HL-60 (cell line): ENCODE data around the gene C5orf58.

Experiments used
- DNase-seq, 2 experiments: peaks; one replicate each; pipeline ENCODE4 v3.0.0-alpha.2; 2010 to 2020; ENCODE audit warnings: low read depth in 1 of 2, low spot score in 1 of 2
- H3K27ac ChIP-seq: fragments of 250-450 bp; sonication (Bioruptor Pico); replicated peaks from 2 replicates; pipeline ENCODE4 v1.5.1; 2020; ENCODE audit warnings: mild to moderate bottlenecking, moderate library complexity
- H3K27me3 ChIP-seq: fragments of 250-450 bp; sonication (Bioruptor Pico); 2 replicates; pipeline ENCODE4 v1.5.1; 2021; ENCODE audit warnings: mild to moderate bottlenecking, moderate library complexity; ENCODE audit not compliant: insufficient read depth, poor library complexity, severe bottlenecking
- H3K4me3 ChIP-seq: replicated peaks from 2 replicates; pipeline ENCODE4 v1.5.1; 2011; ENCODE audit warnings: mild to moderate bottlenecking, control low read depth, low read length; ENCODE audit not compliant: insufficient read depth
- CTCF ChIP-seq: IDR thresholded peaks from one replicate; pipeline ENCODE4 v1.5.1; 2011; ENCODE audit warnings: low read length, control low read depth, inconsistent platforms; ENCODE audit not compliant: insufficient read depth
- GABPA ChIP-seq: IDR thresholded peaks from 2 replicates; pipeline ENCODE4 v1.6.1; 2012; ENCODE audit warnings: low read depth
- POLR2AphosphoS5 ChIP-seq: IDR thresholded peaks from 2 replicates; pipeline ENCODE4 v1.6.1; 2012; ENCODE audit warnings: low read depth
- REST ChIP-seq: IDR thresholded peaks from 2 replicates; pipeline ENCODE4 v1.6.1; 2012; ENCODE audit warnings: low read depth; ENCODE audit not compliant: insufficient replicate concordance
- SPI1 ChIP-seq: IDR thresholded peaks from 2 replicates; pipeline ENCODE4 v1.6.1; 2012; ENCODE audit warnings: low read depth, mild to moderate bottlenecking, borderline replicate concordance

The C5orf58 gene

DNA sequence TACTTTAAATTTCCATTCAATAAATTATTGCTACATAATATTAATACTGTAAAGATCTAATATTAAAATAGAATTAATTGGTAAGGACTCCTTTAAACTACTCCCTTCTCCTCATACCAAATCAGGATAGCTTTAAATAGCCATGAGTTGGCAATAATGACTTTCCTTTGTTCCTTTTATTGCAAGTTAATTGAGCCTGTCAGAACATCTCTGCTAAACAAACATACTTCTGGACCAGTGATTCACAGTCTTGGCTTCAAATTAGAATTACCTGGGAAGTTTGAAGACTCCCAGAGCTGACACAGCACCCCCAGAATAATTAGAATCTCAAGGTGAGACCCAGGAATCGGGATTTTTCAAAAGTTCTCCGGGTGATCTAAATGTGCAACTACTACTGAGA, 18.7 kb downstream of the C5orf58 start:
- TF ChIP-seq SPI1 (no peak), REST (no peak), GABPA (no peak), CTCF (no peak), POLR2AphosphoS5 (no peak)
- Histone ChIP-seq H3K27ac (no peak overlapping the region), H3K27me3 (no peaks in the 10 kb centered on the region), H3K4me3 (no peak overlapping the region)
- DNase-seq = no peak

DNA sequence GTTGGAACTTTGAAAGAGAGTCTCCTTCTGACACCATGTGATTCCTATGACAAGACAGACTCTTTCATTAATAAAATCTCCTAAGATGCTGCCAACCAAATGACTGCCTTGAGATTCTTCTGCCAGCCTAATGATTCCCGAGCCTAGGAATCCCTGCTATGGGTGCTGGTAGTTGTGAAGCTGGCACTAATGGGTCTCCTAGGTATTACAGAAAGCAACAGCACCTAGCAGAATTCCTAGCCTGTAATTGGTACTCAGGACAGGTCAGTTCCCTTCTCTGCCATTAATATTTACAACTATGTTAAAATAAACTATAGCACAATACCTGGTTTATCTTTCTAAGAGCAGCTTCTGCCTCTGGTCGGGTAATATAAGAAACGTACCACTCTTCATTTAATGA, 19.3 kb downstream of the C5orf58 start:
- Histone ChIP-seq H3K27ac (no peak overlapping the region), H3K4me3 (no peak overlapping the region), H3K27me3 (no peaks in the 10 kb centered on the region)
- DNase-seq = no peak
- TF ChIP-seq POLR2AphosphoS5 = no peak
- no peak for TF ChIP-seq GABPA
- TF ChIP-seq REST = no peak
- no peak for TF ChIP-seq SPI1
- no peak for TF ChIP-seq CTCF

- TF ChIP-seq SPI1 (no peak), POLR2AphosphoS5 (no peak), REST (no peak), GABPA (no peak), CTCF (no peak)
- Histone ChIP-seq H3K27me3 (no peaks in the 10 kb centered on the region), H3K4me3 (no peak overlapping the region), H3K27ac (no peak overlapping the region)
- no peak for DNase-seq
Observed at GRCh38 chr5:170252720-170253350, 20.1 kb downstream of the C5orf58 start.
